Hematopoietic multipotent progenitor cell treated with erythropoietin and hydrocortisone succinate and interleukin-3 and kit ligand, for 17 days (in vitro differentiated cells): ENCODE measurements around the gene TAL2.
"Not testable (repeated sequence)": the region's sequence is repeated elsewhere in the genome, so short reads cannot be mapped to it uniquely, and the experiment has no call there.

Experiments
- DNase-seq: peaks from one replicate; pipeline ENCODE4 v3.0.0-alpha.2; 2015; ENCODE audit warnings: low spot score

TAL2 gene

DNA sequence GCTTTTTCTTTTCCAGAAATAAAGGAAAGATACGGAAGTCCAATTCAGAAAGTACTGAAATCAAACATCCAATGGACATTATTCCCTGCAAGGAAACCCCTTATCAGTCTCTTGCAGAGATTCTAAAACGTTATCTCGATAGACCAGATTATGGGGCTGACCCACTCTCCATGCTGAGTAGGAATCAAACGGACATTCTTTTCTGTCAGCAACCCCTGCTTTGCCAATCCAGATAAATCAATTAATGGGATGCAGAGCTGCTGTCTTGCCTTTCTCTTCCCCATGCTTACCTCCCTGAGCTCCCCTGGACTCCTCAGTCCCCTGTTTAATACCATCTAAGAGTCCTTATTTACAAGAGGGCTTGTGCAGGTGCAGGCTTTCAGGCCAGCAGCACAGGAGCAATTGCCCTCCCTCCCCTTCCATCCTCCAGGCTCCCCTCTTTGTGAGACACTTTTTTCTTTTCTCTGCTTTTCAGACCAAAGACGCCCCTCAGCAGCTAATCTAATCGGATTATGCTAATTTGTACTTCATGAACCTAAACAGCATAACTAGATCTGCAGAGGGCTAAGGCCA lies 14.2 kb downstream of the TAL2 start:
- no peak for DNase-seq

DNA sequence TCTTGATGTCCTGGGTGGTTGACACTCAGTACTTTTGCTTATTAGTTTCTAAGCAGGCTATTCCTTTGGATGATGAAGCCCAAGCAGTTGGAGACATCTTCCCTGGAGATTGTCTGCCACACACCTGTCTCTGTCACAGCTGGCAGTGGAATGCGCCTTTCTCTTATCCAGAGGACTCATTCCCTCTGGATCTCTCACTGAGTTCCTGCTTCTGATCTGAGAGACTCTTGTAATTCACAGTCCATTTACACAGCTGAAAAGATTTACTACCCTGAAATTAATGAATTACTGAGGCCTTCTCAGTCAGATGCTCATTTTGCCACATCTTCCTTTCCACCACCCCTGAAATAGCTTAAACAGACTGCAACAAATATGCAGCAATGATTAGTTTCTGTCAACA lies 15.9 kb downstream of the TAL2 start:
- no peak for DNase-seq

DNA sequence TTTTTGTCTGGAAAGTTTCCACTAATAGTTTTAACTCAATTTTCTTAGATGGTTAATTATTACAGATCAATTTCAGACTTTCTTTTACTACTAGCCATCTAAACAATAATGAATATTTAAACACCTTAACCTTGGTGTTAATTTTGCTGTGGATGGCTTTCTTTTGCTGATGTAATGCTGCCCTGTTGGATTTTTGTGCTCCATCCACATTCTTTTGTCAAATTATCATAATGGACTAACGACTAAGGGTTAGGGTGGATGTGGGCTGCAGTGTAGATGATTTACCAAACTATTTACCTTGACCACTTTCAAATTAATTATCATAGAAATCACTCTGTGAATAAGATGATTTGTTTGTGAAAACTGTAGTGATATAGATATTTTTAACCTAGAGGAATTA lies 16.5 kb downstream of the TAL2 start:
- DNase-seq = no peak

DNA sequence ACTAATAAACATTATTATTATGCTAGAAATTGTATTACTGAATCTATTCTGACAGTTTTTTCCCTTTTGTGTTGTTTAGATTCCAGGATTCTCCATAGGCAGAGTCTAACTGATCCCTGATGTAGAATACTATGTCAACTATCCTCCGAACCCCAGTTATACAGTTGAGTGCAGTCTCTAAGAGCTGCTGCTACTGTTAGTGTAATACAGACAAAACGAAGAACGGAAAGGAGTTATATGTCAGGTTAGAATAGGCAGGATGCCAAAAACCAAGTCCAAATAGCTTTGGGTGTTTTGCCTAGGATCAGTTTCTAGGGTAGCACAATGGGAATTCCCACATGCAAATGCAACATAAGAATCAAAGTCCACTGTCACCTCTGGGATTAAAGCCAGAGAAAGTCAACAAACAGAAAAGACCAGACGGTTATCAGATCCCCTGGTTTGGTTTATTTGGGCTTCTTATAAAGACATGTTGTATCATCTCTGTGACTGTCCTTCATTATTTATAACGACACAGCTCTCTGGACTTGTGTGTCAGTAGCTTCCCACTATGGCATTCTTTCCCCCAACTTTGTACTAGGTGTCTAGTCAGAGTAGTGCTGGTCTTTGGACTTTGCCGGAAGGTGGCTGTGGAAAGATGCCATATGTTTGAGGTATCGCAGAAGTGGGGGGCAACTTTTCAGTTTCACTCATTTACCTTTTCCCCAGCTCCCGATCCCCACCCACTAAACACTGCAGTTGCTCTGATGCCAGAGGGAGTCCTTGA lies 17.2 kb downstream of the TAL2 start:
- DNase-seq = no peak

DNA sequence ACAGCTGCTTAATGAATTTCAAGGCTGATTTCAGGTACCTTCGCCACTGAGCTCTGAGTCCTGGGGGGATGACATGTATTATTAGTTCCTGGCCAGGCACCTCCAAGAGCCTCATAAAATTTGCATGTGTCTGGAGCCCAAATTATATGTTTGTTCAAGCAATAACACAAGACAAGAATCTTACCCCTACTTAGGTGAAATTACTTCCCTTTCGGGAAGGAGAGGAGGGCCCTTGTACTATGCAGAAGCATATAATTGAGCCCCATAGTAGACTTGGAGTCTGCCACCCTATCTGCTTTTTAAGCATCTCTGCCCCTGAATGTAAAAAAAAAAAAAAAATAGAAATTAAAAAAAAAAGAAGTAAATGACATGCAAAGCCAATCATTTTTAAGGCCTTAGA lies 19.1 kb downstream of the TAL2 start:
- DNase-seq = no peak

DNA sequence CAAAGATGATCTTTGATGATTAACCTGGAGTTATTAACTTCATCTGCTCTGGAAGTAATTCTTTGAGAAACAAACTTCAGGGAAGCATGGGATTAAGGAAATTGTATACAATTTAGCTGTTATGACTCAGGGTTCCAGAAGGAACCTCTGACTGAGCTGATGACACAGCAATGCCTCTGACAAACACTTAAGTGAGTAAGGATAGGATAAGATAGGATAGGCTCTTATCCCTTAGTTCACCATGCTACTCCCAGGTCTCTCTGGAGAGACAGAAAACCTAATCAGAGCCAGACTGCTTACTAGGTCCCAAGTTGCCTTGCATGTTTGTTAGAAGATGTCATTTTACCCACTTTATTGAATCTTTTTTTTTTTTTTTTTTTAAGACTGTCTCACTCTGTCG lies 19.5 kb downstream of the TAL2 start:
- DNase-seq = no peak

DNA sequence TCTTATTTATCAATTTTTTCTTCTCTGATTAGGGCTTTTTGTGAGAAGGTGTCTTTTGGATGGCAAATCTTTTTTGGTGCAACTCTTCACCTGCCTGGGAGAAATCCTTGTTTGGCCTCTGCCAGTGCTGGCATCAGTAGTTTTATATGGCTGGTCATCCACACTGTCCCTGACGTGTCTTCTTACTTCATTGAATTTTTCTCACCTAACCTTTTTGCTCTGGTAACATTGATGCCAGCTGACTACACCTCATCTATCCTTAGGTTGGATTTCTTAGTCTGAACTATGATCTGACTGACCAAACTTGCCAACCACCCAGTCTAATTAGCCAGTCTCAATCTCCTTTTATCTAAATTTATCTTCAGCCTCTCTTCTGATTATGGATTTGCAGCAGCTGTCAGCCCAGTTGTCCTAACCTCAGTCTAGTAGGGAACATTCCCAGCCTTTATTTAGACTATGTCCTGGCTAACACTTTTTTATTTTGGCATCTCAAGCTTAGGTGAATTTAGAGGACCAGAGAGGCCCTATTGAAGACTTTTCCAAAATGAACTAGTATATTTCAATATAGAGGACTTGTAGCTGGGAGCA lies 21.5 kb downstream of the TAL2 start:
- no peak for DNase-seq

DNA sequence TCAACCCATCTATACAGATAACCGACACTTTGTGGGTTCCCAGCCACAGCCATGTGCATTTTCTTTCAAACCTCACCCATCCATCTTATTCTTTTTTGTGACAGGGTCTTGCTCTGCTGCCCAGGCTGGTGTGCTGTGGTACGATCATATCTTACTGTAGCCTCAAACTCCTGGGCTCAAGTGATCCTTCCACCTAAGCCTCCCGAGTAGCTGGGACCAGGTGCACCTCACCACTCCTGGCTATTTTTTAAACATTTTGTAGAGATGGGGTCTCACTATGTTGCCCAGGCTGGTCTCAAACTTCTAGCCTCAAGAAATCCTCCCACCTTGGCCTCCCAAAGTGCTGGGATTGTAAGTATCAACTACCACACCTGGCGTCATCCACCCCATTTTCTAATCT lies 24.7 kb downstream of the TAL2 start:
- DNase-seq = no peak

DNA sequence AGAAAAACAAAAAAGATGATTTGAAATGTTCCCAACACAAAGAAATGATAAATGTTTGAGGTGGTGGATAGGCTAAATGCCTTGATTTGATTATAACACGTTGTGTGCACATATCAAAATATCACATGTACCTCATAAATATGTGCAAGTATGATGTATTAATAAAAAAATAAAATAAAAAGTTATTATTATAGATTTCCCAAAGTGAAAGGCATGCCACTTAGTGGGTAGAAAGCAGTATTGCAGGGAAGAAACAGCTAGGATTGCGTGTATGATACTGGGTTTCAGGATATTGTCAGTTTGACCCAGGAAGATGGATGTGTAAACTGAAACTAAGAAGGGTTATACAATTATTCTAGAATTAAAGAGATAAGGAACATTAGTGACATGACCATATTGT lies 28.5 kb downstream of the TAL2 start:
- no peak for DNase-seq

DNA sequence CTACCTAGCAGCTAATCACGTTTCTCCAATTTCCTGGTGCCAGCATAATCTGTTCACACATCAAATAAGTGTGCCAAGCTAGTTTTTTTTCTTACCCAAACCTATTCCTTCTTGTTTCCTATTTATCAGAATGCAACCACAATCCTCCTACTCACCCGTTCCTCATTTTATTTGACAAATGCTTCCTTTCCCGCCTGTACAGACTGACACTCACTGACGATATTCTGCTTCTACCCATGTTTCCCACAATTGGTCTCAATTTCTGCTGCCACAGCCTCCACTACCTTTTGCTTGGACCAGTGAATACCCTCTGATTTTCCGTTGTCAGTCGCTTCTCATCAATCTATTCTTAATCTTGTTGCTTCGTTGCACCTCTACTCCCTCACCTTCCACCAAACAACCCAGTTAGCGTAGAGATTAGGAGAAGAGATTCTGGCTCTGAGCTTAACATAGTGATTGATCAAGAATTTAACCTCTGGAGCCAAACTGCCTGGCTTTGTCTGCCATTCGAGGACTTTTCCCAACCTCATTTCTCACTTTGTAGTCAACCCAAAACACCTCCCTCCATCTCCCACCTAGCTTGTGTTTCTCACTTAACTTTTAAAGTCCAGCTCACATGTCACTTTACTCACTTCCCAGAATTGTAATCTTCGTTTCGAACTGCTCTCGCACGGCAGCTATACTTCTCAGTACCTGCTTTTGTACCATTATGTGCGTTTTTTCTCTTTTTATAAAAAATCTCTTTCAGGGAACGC lies 31.4 kb downstream of the TAL2 start:
- DNase-seq = no peak

DNA sequence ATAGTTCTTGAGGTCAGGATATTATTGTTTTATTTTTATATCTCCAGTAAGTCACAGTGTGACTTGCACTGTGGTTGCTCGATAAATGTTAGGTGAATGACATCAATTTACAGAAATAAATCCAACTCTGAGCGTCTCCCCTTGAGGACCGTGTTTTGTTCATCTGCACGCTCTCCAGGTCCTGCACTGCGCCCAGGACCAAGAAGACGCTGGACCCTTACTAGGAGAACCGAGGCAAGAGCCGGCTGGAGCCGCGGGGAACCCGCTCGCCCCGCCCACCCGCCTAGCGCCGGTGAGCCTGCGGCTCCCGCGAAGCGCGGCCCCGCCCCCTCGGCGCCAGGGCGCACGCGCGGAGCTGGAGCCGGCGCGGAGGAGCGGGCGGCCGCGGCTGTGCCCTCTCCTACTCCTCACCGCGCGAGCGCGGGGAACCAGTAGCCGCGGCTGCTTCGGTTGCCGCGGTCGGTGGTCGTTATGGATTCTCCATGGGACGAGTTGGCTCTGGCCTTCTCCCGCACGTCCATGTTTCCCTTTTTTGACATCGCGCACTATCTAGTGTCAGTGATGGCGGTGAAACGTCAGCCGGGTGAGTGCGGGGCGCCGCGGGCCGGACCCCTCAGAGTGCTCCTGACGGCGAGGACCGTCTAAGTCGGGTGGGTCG lies 32.1 kb downstream of the TAL2 start, which contains the start of gene TMEM38B:
Gene TMEM38B (plus strand): TSS at position 352 of the 658 bp plus-strand sequence. CDS start 120 bp downstream, at position 472.
- DNase-seq = peak; percentile 78

DNA sequence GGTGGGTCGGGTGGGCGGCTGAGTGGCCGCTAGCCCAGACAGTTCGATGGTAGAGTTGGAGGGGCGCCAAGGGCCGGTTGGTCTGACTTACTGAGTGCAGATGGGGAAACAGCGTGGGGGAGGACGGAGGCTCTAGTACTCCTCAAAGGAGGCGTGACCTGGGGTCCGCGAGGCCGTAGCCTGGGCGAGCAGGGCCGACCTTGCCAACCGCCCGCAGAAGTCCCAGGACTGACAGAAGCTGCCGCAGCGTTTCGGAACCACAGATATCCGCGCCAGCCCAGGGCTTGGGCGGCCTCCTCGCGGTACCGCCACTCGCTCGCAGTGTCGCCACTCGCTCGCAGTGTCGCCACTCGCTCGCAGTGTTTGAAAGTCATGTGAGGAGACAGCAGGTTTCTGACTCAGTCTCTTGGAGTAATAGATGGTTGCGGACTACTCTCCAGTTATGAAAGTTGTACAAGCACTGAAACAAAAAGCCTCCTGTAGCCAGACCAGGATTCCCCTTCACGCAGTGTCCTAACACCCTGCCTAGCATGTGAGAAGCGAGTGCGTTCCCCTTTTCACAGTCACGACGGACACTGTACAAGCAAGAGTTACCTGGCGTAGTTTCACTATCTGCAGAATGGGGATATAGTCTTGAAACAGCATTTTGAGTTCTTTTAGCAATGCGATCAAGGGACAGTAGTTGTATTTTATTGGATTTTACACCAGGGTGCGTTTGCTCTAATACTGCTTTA lies 32.8 kb downstream of the TAL2 start:
- DNase-seq = peak; percentile 52

DNA sequence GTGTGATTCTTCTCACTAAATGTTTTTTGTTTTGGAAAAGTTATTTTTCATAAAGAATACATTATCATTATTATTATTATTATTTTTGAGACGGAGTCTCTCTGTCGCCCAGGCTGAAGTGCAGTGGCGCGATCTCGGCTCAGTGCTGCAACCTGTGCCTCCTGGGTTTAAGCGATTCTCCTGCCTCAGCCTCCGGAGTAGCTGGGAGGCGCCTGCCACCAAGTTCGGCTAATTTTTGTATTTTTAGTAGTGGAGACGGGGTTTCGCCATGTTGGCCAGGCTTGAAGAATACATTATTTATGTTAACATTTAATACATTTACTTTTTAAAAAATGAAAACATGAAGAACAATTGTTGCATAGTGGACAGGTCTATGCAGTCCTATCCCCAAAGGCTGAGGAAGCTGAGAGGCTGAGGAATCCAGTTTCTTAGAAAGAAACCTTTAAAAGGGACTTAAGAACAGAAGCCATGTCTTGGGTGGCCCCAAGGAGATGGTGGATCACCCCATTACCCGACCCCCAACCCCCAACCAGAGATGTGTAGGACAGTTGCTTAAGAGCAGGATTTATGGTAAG lies 34.0 kb downstream of the TAL2 start:
- DNase-seq = no peak

DNA sequence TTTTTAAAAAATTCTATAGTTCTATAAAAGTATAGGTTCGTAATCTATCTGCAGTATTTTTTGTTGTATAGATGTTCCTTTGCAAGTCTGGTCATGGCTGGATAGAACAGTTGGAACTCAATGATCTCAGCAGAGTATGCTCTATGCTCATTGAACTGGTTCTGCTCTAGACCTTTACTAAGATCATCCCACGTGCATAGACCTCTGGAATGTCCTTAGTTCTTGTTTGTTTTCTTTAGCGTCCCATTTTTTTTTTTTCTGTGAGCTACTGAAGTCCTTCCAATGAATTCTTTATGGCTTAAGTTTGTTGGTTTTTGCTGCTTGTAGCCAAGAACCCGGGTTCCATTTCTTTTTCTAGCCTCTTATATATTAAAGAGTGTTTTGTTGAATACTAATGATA lies 35.6 kb downstream of the TAL2 start:
- DNase-seq = no peak

DNA sequence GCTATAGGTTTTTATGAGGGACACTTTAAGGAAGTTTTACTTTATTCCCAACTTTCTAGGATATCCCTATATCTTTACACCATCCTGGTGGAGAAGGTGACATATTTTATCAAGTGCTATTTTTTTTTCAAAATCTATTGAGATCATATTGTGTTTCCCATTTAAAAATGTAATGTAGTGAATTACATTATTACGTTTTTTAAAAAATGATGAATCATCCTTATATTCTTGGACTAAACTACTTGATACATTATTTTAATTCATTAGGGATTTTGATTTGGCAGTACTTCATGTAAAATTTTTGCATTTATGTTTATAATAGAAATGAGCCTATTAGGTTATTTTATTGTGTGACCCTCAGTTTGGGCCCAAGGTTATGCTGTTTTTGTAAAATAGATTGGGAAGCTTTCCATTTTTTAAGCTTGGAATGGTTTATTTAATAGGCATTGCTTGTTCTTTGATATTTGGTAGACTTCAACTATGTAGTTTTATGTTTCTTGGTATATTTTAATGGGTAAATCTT lies 36.2 kb downstream of the TAL2 start:
- no peak for DNase-seq

DNA sequence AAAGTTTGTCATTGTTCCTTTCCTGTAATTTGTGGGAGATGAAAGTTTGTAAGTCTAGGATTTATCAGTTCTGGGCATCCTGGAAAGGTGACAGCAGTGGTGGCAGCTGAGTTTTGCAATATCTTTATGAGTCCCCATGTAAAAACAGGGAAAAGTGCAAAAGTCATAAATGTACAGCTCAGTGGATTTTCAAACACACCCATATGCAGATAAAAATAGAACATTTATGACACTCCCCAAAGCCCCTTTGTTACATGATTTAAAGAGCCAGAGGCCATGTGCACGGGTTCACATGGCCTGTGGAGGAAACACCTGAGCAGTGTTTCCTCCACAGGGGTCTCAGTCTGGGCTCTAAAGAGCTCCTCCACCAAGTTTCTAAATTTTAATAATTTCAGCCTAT lies 38.4 kb downstream of the TAL2 start:
- DNase-seq = no peak

DNA sequence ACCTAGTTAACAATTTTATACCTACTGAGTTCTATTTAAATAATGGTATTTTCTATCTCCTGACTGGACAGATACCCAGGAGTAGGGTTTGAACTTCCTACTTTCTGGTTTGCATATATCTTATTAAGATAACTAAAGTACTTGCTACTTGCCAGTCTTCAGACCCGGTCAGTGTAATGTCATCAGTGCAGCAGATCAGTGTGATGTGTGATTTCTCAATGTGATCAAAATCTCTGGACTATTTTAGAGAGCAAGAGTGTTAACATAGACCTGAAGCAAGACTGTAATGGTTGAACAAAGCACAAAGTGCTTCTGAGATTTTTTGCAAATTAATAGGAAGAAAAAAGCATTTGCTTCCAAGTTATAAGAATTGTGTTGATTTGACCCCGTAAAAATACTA lies 38.9 kb downstream of the TAL2 start:
- DNase-seq = no peak

DNA sequence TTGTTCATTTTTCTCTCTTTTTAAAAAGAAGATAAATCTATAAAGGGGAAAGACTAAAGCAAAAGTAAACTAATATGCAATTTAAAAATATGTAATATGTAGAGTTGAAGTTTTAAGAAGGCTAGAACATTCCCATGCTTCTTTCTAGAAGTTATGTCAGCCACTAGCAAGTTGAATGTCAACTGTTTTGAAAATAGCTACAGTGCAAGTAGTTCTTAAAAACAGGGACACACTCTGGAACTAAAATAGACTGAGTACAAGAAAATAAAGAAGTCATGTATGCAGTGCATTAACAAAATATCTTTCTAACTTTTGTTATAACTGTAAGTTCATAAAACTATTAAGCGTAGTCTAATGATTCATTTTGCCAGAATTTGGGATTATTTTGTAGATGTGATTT lies 40.0 kb downstream of the TAL2 start:
- no peak for DNase-seq

DNA sequence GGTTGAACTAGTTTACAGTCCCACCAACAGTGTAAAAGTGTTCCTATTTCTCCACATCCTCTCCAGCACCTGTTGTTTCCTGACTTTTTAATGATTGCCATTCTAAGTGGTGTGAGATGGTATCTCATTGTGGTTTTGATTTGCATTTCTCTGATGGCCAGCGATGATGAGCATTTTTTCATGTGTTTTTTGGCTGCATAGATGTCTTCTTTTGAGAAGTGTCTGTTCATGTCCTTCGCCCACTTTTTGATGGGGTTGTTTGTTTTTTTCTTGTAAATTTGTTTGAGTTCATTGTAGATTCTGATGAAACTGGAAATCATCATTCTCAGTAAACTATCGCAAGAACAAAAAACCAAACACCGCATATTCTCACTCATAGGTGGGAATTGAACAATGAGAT lies 41.4 kb downstream of the TAL2 start:
- not testable (repeated sequence) for DNase-seq

DNA sequence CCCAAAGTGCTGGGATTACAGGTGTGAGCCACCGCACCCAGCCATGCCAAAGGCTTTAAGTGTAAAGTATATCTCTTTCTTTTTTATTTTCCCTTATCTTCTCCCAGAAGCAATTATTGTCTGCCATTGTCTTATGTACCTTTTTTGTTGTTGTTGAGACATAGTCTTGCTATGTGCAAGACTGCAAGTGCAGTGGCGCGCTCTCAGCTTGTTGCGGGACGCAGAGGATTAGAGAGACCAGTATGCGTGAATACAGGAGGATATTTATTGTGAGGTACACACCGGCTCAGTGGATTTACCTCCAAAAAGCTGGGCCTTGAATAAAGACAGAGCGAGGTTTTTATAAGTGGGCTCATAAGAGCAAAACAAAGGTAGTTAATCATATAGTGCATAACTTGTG lies 43.9 kb downstream of the TAL2 start:
- no peak for DNase-seq

DNA sequence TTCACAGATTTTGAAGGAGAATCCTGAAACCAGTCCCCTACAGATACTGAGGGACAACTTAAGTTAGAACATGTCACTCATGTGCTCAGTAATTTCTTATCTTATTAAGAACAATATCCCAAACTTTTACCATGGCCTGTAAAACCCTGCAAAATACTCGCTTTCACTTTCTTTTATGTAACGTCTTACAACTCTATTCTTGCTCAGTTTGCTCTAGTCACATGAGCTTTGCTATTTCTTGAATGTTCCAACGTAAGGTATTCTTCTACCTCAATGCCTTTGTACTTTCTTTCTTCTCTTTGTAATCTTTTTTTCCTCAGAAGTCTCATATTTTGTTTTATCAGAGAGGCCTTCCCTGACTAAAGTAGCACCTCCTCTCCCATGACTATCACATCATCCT lies 46.1 kb downstream of the TAL2 start:
- no peak for DNase-seq
